ENCODE data around the gene IP6K3.

DNA sequence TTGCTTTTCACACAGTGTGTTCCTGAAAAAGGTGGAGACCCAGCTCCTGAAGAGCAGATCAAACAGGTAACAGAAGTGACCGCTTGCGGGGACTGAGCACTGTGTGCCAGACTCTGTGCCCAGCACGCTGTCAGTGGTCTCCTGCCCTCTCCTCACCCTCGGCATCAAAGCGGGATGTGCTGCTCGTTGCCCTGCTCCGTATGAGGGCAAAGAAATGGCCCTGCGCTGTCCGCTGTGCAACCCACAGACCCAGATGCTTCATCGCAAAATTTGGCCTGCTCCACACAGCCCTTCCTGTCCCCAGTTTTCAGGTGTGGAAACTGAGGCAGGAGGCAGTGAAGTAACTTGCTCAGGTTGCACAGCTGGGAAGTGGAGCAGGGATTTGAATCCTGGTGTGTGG lies 48.9 kb downstream of the IP6K3 start:
- TF ChIP-seq, protein P1, sequence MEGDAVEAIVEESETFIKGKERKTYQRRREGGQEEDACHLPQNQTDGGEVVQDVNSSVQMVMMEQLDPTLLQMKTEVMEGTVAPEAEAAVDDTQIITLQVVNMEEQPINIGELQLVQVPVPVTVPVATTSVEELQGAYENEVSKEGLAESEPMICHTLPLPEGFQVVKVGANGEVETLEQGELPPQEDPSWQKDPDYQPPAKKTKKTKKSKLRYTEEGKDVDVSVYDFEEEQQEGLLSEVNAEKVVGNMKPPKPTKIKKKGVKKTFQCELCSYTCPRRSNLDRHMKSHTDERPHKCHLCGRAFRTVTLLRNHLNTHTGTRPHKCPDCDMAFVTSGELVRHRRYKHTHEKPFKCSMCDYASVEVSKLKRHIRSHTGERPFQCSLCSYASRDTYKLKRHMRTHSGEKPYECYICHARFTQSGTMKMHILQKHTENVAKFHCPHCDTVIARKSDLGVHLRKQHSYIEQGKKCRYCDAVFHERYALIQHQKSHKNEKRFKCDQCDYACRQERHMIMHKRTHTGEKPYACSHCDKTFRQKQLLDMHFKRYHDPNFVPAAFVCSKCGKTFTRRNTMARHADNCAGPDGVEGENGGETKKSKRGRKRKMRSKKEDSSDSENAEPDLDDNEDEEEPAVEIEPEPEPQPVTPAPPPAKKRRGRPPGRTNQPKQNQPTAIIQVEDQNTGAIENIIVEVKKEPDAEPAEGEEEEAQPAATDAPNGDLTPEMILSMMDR (IDR thresholded peaks at IDR 0.05; ENCODE audit: low read depth, low read length): no peak
- no peak for TF ChIP-seq EZH2phosphoT487 (IDR thresholded peaks at IDR 0.05; ENCODE audit: low read depth)

Data from OCI-LY3 (cell line).